Neural progenitor cell (in vitro differentiated cells): ENCODE data around the gene KPNA6.

Experiments
- CTCF ChIP-seq: fragments of 200-600 bp; sonication (generic); IDR thresholded peaks from 2 replicates; pipeline ENCODE4 v1.5.1; 2017; ENCODE audit warnings: antibody characterized with exemption, mild to moderate bottlenecking
- EZH2 ChIP-seq: fragments of 200-600 bp; sonication (generic); IDR thresholded peaks from 2 replicates; pipeline ENCODE4 v1.6.1; 2017; ENCODE audit warnings: antibody characterized with exemption, mild to moderate bottlenecking, moderate library complexity
- EZH2phosphoT487 ChIP-seq: fragments of 200-600 bp; sonication (generic); IDR thresholded peaks from 2 replicates; pipeline ENCODE4 v1.6.1; 2017; ENCODE audit warnings: antibody characterized with exemption

- TF ChIP-seq CTCF (no peak), EZH2 (no peak), EZH2phosphoT487 (no peak)
Observed at GRCh38 chr1:32178380-32179192, 70.7 kb downstream of the KPNA6 start.
